ENCODE data around the gene CDC42EP1. TPM values are rescaled to one million over a fixed set of nuclear protein-coding genes. Genes with fewer than 3 reads are reported as not detected.
"Not testable (repeated sequence)": the region's sequence is repeated elsewhere in the genome, so short reads cannot be mapped to it uniquely, and the experiment has no call there.

The CDC42EP1 gene
- polyA plus RNA-seq, 10 donors: 27.1 to 48.6 (median 36.9) TPM

- DNase-seq: no peak
These were observed 30.5 kb upstream of the CDC42EP1 start for GRCh38 chr22:37529652-37530345.

GRCh38 chr22:37533995-37534394, 26.3 kb upstream of the CDC42EP1 start:
- no peak for DNase-seq

DNA sequence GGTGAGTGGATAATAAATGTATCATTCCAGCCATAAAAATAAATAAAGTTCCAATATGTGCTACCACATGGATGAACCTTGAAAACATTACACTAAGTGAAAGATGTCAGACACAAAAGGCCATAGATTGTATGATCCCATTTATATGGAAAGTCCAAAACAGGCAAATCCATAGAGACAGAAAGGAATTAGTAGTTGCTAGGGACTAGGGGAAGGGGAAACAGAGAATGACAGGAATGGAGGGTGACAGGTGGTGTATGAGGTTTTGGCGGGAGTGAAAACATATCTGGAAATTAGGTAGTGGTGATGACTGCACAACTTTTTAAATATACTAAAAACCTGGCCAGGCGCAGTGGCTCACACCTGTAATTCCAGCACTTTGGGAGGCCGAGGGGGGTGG, 25.8 kb upstream of the CDC42EP1 start:
- no peak for DNase-seq

DNA sequence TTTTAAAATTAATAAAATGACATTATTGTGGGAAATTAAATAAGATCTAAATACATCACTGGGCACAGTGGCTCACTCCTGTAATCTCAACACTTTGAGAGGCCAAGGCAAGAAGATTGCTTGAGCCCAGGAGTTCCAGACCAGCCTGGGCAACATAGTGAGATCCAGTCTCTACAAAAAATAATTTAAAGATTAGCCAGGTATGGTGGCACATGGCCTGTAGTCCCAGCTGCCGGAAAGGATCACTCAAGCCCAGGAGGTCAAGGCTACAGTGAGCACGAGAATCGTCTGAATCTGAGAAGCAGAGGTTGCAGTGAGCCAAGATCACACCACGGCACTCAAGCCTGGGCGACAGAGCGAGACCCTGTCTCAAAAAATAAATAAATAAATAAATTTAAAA, 25.1 kb upstream of the CDC42EP1 start:
- DNase-seq: no peak

DNA sequence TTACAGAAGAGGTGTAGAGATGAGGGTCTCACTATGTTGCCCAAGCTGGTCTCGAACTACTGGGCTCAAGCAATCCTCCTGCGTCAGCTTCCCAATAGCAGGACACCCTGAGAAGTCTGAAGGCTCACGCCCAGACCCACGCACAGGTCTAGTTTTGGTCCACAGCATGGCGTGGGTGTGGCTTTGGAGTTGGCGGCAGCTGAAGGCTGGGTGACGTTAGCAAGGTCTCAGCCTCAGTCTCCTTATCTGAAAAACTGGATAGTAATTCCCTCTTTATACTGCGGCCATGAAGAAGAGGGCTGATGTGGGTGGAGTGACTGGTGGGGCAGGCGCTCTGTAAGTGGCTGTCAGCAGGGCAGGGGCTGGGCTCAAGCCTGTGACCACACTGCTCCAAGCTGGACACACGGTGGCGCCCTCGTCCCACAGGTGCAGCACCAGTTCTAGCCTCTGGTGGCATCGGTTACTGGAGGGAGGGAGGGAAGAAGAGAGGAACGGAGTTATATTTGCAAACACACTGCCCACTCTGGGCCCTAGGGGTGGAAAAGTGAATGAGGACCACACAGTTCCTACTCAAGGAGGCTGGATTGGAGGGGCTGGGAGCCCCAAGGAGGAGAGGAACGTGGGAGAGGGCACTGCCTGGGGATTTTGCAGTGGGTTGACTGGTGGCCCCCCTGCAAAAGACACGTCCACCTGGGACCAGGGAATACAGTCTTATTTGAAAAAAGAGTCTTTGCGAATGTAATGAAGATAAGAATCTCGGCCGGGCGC, 21.5 kb upstream of the CDC42EP1 start:
- peak; percentile 91 to 96 (median 93) for DNase-seq

- DNase-seq: not testable (repeated sequence)
These were observed 20.5 kb upstream of the CDC42EP1 start for GRCh38 chr22:37539790-37540189.

GRCh38 chr22:37542416-37542815, 17.9 kb upstream of the CDC42EP1 start:
- DNase-seq: not testable (repeated sequence)

- DNase-seq: no peak
These were observed 17.3 kb upstream of the CDC42EP1 start for GRCh38 chr22:37542959-37543358.

DNA sequence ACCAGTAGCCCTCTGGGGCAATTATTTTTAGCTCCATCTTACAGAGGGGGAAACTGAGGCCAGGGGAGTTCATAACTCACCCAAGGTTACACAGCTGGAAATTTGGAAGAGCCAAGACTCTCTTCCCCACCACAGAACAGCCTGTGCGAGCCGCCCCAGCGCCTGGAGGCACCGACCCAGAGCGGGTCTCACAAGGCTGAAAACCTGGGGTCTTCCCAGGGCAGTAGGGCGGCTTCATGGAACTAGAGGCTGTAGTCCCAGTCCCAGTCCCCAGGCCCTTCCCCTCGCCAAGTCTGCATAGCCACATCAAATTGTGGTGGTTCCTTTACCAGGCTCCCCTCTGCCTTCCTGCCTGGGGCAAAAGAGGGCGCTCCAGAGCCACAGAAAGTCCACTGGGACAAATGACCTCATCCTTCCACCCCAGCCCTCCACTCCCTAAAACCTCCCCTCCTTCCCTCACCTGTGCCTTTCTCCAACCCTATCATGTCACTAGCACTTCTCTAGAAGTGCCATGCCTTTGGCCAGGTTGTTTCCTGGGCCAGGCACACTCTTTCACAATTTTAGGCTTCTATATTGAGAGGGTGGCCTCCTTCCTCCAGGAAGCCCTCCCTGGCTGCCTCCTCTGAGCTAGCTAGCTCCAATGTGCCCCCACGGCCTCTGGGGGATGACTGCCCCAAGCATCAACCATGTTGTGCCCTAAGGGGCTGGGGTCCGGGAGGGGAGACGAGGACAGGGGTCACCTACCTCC, 15.2 kb upstream of the CDC42EP1 start:
- DNase-seq: peak in 2 of 3 donors; percentile 59 to 75

GRCh38 chr22:37545703-37546436, 14.4 kb upstream of the CDC42EP1 start:
- DNase-seq: peak; percentile 92 to 98 (median 95)

DNA sequence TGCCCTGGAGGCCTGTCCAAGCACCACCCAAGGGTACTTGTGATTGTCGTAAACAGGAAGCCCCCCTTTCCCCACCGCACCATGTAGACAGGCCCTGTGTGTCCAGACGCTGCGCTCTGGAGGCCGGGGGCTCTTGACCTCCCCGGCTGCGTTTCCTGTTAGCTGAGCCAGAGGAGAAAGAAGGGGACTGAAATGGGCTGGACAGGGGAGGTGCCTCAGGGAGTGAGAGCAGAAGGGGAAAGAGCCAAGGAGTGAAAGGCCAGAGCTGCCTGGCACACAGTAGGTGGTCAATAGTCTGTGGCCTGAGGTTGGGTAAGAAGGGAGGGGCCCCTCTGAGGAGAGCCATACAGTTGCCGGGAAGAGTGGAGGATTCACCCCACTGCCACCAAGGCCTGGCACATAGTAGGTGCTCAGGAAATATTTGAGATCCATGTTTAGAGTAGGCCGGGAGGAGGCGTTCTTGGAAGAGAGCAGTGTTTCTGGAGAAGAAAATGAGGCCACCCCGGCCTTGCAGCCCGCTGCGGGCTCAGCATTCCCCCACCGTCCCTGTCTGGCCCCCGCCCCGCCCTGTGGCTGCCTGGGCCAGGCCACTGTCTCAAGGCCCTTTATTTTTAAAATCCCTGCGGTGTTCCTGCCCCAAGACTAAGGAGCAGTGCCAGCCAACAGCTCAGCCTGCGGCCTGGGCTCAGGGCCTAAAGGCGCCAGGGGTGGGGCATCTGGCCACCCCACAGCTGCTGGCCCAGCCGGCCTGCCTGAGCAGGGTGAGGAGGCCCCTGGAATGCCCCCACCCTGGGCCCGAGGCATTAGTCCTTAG, 13.6 kb upstream of the CDC42EP1 start:
- peak in 2 of 3 donors; percentile 85 to 96 for DNase-seq

DNA sequence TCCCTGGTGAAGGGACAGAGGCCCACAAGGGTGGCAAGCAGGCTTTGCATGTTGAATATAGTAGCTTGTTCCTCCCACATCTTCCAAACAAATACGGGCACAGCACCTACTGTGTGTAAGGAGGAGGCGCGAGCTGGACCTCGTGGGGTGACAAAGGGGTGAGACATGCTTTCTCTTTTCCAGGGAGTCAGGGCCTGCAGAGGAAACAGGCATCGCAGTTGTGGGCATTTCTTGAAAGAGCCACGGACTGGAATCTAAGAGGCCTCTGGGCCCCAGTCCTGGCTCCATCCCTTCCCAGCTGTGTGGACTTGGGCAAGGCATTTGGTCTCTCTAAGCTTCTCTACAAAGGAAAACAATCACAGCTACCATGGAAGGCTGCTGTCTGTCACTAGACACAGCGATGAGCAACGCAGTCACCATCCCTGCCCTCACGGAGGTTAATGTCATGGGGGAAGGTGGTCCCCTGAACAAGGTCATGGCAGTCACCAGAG, 13.0 kb upstream of the CDC42EP1 start:
- DNase-seq: peak in 2 of 3 donors; percentile 58 to 85

DNA sequence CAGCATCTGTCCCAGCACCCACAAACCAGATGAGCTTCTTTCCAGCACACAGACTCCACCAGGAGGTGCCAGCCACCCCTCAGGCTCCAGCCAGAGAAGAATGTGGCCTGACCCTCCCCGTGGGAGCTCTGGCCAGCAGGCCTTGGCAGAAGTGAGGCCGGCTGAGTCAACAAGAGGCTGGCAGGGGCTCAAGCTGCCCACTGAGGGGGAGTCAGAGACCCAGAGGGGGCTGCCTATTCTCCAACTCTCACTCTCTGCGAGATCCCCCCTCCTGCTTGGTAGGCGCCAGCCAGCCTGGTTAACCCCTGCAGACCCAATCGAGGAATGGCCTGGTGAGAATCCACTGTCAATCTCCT, 10.6 kb upstream of the CDC42EP1 start:
- peak in 2 of 3 donors; percentile 43 to 66 for DNase-seq

DNA sequence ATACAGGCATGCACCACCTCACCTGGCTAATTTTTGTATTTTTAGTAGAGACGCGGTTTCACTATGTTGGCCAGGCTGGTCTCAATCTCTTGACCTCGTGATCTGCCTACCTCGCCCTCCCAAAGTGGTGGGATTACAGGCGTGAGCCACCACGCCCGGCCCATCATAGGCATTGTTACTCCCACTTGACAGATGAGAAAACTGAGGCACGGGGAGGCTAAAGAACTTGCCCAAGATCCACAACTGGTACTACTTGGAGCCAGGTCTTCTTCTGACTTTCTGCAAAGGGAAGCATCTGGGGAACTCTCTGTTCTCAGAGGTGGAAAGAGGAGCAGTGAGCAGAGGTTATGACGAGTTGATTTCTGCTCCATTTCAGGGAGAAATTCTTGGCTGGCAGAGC, 9.4 kb upstream of the CDC42EP1 start:
- not testable (repeated sequence) for DNase-seq

DNA sequence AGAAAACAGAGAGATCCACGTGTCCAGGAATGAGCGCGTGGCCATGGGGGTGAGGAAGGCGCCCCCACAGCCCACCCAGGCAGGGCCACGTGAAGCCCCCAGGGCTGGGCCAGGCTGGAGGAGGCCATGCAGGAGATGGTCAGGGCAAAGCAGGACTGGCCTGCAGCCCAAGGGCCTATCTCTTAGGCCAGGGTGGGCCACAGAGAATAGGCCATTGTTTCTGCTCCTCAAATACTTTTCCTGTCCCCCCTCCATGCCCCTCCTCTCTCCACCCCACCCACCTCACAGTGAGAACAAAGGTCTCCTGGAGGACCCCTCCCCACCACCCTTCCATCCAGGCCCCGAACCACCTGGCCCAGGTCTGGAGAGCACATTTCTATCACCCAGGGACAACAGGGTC, 8.3 kb upstream of the CDC42EP1 start:
- DNase-seq: no peak

GRCh38 chr22:37552524-37553163, 7.6 kb upstream of the CDC42EP1 start:
- peak; percentile 62 to 93 (median 82) for DNase-seq

GRCh38 chr22:37553725-37554124, 6.6 kb upstream of the CDC42EP1 start:
- no peak for DNase-seq

- DNase-seq: no peak
These were observed 5.3 kb upstream of the CDC42EP1 start for GRCh38 chr22:37555029-37555428.

- DNase-seq: no peak
These were observed 3.6 kb upstream of the CDC42EP1 start for GRCh38 chr22:37556710-37557109.

DNA sequence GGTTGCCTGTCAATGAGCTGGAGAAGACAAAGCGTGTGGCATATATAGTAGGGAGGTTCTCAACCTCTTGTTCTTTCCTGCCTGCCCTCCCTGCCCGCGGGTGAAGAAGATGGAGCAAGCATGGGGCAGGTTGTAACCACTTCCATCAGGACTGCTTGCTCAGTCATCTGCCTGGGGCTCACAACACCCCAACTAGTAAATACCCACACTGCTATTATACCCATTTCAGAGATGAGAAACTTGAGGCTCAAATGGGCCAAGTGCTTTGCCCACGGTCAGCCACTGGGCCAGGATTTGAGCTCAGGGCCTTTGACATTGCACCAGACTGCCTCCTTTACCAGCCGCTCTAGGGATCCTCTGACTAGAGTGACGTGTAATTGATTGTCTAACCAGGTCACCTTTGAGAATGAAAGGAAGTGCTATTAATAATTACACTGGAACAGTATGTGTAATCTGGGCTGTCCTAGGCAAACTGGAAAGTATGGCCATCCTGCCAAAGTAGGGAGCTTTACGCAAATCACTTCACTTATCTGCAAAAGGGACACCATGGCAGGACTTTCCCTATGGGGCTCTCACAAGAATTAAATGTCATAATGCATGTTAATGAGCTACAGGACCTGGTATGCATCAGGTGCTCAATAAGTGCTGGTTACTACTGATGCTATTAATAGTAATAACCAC, 2.8 kb upstream of the CDC42EP1 start:
- no peak for DNase-seq
